ENCODE results near the gene GABRD. TPM values are rescaled to one million over a fixed set of nuclear protein-coding genes. Genes with fewer than 3 reads are reported as not detected.

GABRD gene
- total and polyA plus RNA-seq, 2 of the 13 experiments (the other 11 are each of a cell fraction or from before 2014, with no cell fraction given) = not detected

DNA sequence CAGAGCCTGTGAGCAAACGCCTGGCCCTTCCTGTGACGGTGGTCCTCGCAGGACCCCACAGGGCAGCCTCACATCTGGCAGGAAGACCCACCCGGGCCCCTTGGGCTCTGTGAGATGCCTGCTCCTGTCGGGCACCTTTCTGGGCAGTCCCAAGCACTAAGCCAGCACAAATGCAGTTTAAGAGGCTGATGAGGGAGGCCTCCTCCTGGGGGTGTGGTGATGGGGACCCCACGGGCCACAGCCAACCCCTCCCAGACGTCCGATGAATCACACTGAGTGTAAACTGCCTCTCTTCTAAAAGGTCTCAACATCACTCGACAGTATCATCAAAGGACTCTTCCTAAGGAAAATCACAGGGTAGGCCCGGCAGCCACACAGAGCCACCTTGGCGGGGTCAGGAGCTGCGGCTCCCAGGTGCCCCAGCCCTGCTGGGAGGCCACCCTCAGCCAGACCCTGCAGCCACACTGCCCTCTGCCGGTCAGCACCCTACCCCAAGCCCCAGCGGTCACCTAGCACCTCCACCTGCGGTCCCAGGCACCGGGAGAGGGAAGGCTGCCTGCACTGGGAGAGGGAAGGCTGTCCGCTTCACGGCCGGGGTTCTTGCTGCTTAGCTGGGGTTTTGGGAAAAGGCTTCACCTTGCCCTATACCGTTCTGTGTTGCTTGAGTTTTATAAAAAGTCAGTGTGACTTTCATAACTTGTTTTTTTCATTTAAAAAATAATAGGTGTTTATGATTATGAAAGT is 27.2 kb downstream of the GABRD start (continued):
- TF ChIP-seq, protein P1, sequence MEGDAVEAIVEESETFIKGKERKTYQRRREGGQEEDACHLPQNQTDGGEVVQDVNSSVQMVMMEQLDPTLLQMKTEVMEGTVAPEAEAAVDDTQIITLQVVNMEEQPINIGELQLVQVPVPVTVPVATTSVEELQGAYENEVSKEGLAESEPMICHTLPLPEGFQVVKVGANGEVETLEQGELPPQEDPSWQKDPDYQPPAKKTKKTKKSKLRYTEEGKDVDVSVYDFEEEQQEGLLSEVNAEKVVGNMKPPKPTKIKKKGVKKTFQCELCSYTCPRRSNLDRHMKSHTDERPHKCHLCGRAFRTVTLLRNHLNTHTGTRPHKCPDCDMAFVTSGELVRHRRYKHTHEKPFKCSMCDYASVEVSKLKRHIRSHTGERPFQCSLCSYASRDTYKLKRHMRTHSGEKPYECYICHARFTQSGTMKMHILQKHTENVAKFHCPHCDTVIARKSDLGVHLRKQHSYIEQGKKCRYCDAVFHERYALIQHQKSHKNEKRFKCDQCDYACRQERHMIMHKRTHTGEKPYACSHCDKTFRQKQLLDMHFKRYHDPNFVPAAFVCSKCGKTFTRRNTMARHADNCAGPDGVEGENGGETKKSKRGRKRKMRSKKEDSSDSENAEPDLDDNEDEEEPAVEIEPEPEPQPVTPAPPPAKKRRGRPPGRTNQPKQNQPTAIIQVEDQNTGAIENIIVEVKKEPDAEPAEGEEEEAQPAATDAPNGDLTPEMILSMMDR (CRISPR knock-in tag; IDR thresholded peaks at IDR 0.05) = peak; percentile 98
- TF ChIP-seq CBFB (CRISPR knock-in tag; IDR thresholded peaks at IDR 0.05) (peak; percentile 19; the same call in 1 of the 2 replicates), SOX13 (IDR thresholded peaks at IDR 0.05) (no peak), SOX13 (CRISPR knock-in tag; conservative IDR thresholded peaks at IDR 0.05 in 1 of 2, IDR thresholded peaks at IDR 0.05 in 1 of 2) (peak in 1 of 2 experiments; percentile 19; a peak in 1 of 4 replicates), REXO4 (CRISPR knock-in tag; IDR thresholded peaks at IDR 0.05; ENCODE audit: borderline replicate concordance) (no peak), PHF21A (CRISPR knock-in tag; IDR thresholded peaks at IDR 0.05) (peak; percentile 61), HMGA1 (CRISPR knock-in tag; conservative IDR thresholded peaks at IDR 0.05) (no peak), ZNF605 (CRISPR knock-in tag; IDR thresholded peaks at IDR 0.05) (no peak), PITX1 (CRISPR knock-in tag; IDR thresholded peaks at IDR 0.05) (0 out of 2 replicates have a peak, but pooled peaks have one; percentile 45), NR2F1 (CRISPR knock-in tag; IDR thresholded peaks at IDR 0.05) (peak in 1 of 2 experiments; percentile 19; a peak in 1 of 4 replicates), ZNF383 (CRISPR knock-in tag; IDR thresholded peaks at IDR 0.05; ENCODE audit: borderline replicate concordance) (no peak), SMAD3 (CRISPR knock-in tag; IDR thresholded peaks at IDR 0.05) (0 out of 2 replicates have a peak, but pooled peaks have one; percentile 30), ZNF207 (IDR thresholded peaks at IDR 0.05; ENCODE audit: borderline replicate concordance) (no peak), GABPB1 (CRISPR knock-in tag; IDR thresholded peaks at IDR 0.05) (0 out of 2 replicates have a peak, but pooled peaks have one; percentile 48), ZEB1 (IDR thresholded peaks at IDR 0.05; ENCODE audit: insufficient replicate concordance, low read depth) (peak; percentile 74), KAT8 (CRISPR knock-in tag; IDR thresholded peaks at IDR 0.05) (peak; percentile 50; the same call in 1 of the 2 replicates), HOXA3 (CRISPR knock-in tag; IDR thresholded peaks at IDR 0.05) (peak; percentile 52; the same call in 1 of the 2 replicates)
- TF ChIP-seq, protein P2, sequence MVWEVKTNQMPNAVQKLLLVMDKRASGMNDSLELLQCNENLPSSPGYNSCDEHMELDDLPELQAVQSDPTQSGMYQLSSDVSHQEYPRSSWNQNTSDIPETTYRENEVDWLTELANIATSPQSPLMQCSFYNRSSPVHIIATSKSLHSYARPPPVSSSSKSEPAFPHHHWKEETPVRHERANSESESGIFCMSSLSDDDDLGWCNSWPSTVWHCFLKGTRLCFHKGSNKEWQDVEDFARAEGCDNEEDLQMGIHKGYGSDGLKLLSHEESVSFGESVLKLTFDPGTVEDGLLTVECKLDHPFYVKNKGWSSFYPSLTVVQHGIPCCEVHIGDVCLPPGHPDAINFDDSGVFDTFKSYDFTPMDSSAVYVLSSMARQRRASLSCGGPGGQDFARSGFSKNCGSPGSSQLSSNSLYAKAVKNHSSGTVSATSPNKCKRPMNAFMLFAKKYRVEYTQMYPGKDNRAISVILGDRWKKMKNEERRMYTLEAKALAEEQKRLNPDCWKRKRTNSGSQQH (CRISPR knock-in tag; IDR thresholded peaks at IDR 0.05; ENCODE audit: low read depth) = 0 out of 2 replicates have a peak, but pooled peaks have one; percentile 61
- TF ChIP-seq, protein P3, sequence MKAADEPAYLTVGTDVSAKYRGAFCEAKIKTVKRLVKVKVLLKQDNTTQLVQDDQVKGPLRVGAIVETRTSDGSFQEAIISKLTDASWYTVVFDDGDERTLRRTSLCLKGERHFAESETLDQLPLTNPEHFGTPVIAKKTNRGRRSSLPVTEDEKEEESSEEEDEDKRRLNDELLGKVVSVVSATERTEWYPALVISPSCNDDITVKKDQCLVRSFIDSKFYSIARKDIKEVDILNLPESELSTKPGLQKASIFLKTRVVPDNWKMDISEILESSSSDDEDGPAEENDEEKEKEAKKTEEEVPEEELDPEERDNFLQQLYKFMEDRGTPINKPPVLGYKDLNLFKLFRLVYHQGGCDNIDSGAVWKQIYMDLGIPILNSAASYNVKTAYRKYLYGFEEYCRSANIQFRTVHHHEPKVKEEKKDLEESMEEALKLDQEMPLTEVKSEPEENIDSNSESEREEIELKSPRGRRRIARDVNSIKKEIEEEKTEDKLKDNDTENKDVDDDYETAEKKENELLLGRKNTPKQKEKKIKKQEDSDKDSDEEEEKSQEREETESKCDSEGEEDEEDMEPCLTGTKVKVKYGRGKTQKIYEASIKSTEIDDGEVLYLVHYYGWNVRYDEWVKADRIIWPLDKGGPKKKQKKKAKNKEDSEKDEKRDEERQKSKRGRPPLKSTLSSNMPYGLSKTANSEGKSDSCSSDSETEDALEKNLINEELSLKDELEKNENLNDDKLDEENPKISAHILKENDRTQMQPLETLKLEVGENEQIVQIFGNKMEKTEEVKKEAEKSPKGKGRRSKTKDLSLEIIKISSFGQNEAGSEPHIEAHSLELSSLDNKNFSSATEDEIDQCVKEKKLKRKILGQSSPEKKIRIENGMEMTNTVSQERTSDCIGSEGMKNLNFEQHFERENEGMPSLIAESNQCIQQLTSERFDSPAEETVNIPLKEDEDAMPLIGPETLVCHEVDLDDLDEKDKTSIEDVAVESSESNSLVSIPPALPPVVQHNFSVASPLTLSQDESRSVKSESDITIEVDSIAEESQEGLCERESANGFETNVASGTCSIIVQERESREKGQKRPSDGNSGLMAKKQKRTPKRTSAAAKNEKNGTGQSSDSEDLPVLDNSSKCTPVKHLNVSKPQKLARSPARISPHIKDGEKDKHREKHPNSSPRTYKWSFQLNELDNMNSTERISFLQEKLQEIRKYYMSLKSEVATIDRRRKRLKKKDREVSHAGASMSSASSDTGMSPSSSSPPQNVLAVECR (CRISPR knock-in tag; IDR thresholded peaks at IDR 0.05; ENCODE audit: borderline replicate concordance) = 0 out of 2 replicates have a peak, but pooled peaks have one; percentile 10
- TF ChIP-seq, protein P4, sequence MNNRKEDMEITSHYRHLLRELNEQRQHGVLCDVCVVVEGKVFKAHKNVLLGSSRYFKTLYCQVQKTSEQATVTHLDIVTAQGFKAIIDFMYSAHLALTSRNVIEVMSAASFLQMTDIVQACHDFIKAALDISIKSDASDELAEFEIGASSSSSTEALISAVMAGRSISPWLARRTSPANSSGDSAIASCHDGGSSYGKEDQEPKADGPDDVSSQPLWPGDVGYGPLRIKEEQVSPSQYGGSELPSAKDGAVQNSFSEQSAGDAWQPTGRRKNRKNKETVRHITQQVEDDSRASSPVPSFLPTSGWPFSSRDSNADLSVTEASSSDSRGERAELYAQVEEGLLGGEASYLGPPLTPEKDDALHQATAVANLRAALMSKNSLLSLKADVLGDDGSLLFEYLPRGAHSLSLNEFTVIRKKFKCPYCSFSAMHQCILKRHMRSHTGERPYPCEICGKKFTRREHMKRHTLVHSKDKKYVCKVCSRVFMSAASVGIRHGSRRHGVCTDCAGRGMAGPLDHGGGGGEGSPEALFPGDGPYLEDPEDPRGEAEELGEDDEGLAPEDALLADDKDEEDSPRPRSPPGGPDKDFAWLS (CRISPR knock-in tag; IDR thresholded peaks at IDR 0.05; ENCODE audit: borderline replicate concordance) = no peak

All from HepG2 (cell line).